A673 (cell line): ENCODE measurements around the gene TJP2. TPM values are rescaled to one million over a fixed set of nuclear protein-coding genes. Genes with fewer than 3 reads are reported as not detected.

ENCODE experiments used
- BruUV-seq: library from RNA; stranded (reverse); fragments of 400-500 nt; replicated peaks from 2 replicates; lab custom pipeline; 2021; lab: Mats Ljungman, UMichigan
- CTCF ChIA-PET: fragments of 300-600 bp; sonication (Branson Sonifier 250); formaldehyde crosslinking; loops from one replicate; lab custom pipeline; 2022; ENCODE audit warnings: antibody characterized with exemption; lab: Charles Lee
- POLR2A ChIA-PET: fragments of 300-600 bp; sonication (Branson Sonifier 250); formaldehyde crosslinking; loops from one replicate; lab custom pipeline; 2022; ENCODE audit warnings: antibody characterized with exemption; ENCODE audit not compliant: low non-redundant PET; lab: Charles Lee
- DNase-seq: peaks from one replicate; pipeline ENCODE4 v3.0.0-alpha.2; 2015; ENCODE audit warnings: low spot score
- H3K27ac ChIP-seq: fragments of 200-600 bp; sonication (generic); 2 replicates; pipeline ENCODE4 v1.5.1; 2016; ENCODE audit warnings: mixed run types, low read depth, mild to moderate bottlenecking, mixed read lengths, antibody characterized with exemption, low read length; ENCODE audit not compliant: poor library complexity, severe bottlenecking
- H3K27me3 ChIP-seq: fragments of 200-600 bp; sonication (generic); replicated peaks from 2 replicates; pipeline ENCODE4 v1.6.1; 2017; ENCODE audit warnings: mixed run types, low read depth, mild to moderate bottlenecking, mixed read lengths, antibody characterized with exemption, low read length; ENCODE audit not compliant: insufficient read depth, poor library complexity
- H3K36me3 ChIP-seq: fragments of 200-600 bp; sonication (generic); 2 replicates; pipeline ENCODE4 v1.6.1; 2016; ENCODE audit warnings: mixed run types, mild to moderate bottlenecking, mixed read lengths, antibody characterized with exemption, low read length; ENCODE audit not compliant: insufficient read depth, poor library complexity, severe bottlenecking
- H3K4me1 ChIP-seq: fragments of 200-600 bp; sonication (generic); 2 replicates; pipeline ENCODE4 v1.6.1; 2017; ENCODE audit warnings: mixed run types, mild to moderate bottlenecking, mixed read lengths, antibody characterized with exemption, low read length; ENCODE audit not compliant: insufficient read depth, poor library complexity, severe bottlenecking
- H3K4me3 ChIP-seq: fragments of 200-600 bp; sonication (generic); 2 replicates; pipeline ENCODE4 v1.5.1; 2016; ENCODE audit warnings: low read depth, mixed run types, mild to moderate bottlenecking, mixed read lengths, low read length; ENCODE audit not compliant: poor library complexity, severe bottlenecking
- H3K9me3 ChIP-seq: fragments of 200-600 bp; sonication (generic); 2 replicates; pipeline ENCODE4 v1.6.1; 2016; ENCODE audit warnings: mixed run types, low read depth, mild to moderate bottlenecking, mixed read lengths, antibody characterized with exemption, low read length; ENCODE audit not compliant: poor library complexity, severe bottlenecking
- CTCF ChIP-seq: fragments of 300-800, 200-600 bp; sonication (generic); conservative IDR thresholded peaks from 2 replicates; pipeline ENCODE4 v1.5.1; 2017; ENCODE audit warnings: low read depth, mild to moderate bottlenecking, antibody characterized with exemption, low read length, moderate library complexity, mixed read lengths
- EZH2 ChIP-seq: fragments of 200-600 bp; sonication (generic); IDR thresholded peaks from 2 replicates; pipeline ENCODE4 v1.6.1; 2017; ENCODE audit warnings: borderline replicate concordance, low read depth, mild to moderate bottlenecking, mixed read lengths, antibody characterized with exemption, low read length; ENCODE audit not compliant: poor library complexity, severe bottlenecking
- intact Hi-C: fragments of 100-400 bp; cut with micrococcal nuclease; formaldehyde crosslinking; loops from one replicate; pipeline ENCODE4 v1.10.0; 2022; ENCODE audit not compliant: unreplicated experiment
- total RNA-seq: library from RNA; stranded (reverse); gene quantifications from 2 replicates; pipeline ENCODE4 v1.2.3, GENCODE V29; 2021

The TJP2 gene
- total RNA-seq, 1 experiment from 2014 or later = 7.2 TPM

GRCh38 chr9:69197687-69198086, 23.6 kb downstream of the TJP2 start:
- CTCF ChIA-PET = no interaction called here
- TF ChIP-seq CTCF (no peak), EZH2 (no peak)
- Histone ChIP-seq H3K4me3 (no peak overlapping the region), H3K4me1 (no peaks in the 10 kb centered on the region), H3K27me3 (no peaks in the 10 kb centered on the region), H3K9me3 (no peaks in the 10 kb centered on the region), H3K36me3 (no peaks in the 10 kb centered on the region), H3K27ac (no peak overlapping the region)
- no TSS peak for BruUV-seq
- no peak for DNase-seq
- POLR2A ChIA-PET = no interaction called here
- intact Hi-C loops = loop anchor here (10.0 kb wide), 1 partner anchor 303 kb away; no protein-coding TSS in a partner anchor

GRCh38 chr9:69198521-69199220, 24.6 kb downstream of the TJP2 start:
- TF ChIP-seq CTCF = no peak
- TF ChIP-seq EZH2 = no peak
- intact Hi-C loops = loop anchor here (10.0 kb wide), 1 partner anchor 304 kb away; no protein-coding TSS in a partner anchor
- no peak overlapping the region for H3K4me3 ChIP-seq
- POLR2A ChIA-PET = no interaction called here
- no peaks in the 10 kb centered on the region for H3K27me3 ChIP-seq
- H3K27ac ChIP-seq = no peak overlapping the region
- BruUV-seq = no TSS peak
- H3K9me3 ChIP-seq = no peaks in the 10 kb centered on the region
- no peaks in the 10 kb centered on the region for H3K36me3 ChIP-seq
- H3K4me1 ChIP-seq = no peaks in the 10 kb centered on the region
- DNase-seq = no peak
- CTCF ChIA-PET = no interaction called here

- H3K4me1 ChIP-seq = no peaks in the 10 kb centered on the region
- BruUV-seq = no TSS peak
- ChIA-PET CTCF (no interaction called here), POLR2A (no interaction called here)
- intact Hi-C loops = loop anchor here (10.0 kb wide), 1 partner anchor 305 kb away; no protein-coding TSS in a partner anchor
- H3K4me3 ChIP-seq = no peak overlapping the region
- no peak for DNase-seq
- TF ChIP-seq CTCF (no peak), EZH2 (no peak)
- H3K27me3 ChIP-seq = no peaks in the 10 kb centered on the region
- H3K9me3 ChIP-seq = no peaks in the 10 kb centered on the region
- H3K36me3 ChIP-seq = no peaks in the 10 kb centered on the region
- no peak overlapping the region for H3K27ac ChIP-seq
Observed at GRCh38 chr9:69199769-69200470, 25.8 kb downstream of the TJP2 start.
